Ovary (tissue), 9 donors: ENCODE results near the gene KREMEN1. TPM values are rescaled to one million over a fixed set of nuclear protein-coding genes. Genes with fewer than 3 reads are reported as not detected.
"Not testable (repeated sequence)": the region's sequence is repeated elsewhere in the genome, so short reads cannot be mapped to it uniquely, and the experiment has no call there.

Experiments
- DNase-seq, 5 donors: peaks; one replicate each; pipeline ENCODE4 v3.0.0-alpha.2; 2019 to 2020
- H3K27ac ChIP-seq, 2 donors: fragments of 200-600 bp; one replicate each; pipeline versions ENCODE4 v1.5.1 to v1.8.0; 2019 to 2022
- H3K27me3 ChIP-seq: fragments of 200-600 bp; one replicate; pipeline ENCODE4 v1.8.0; 2022
- H3K36me3 ChIP-seq: fragments of 200-600 bp; sonication (generic); one replicate; pipeline ENCODE4 v1.5.1; 2019
- H3K4me1 ChIP-seq: one replicate; pipeline ENCODE4 v1.8.1; 2013; ENCODE audit warnings: mild to moderate bottlenecking, moderate library complexity; ENCODE audit not compliant: insufficient read depth
- H3K4me3 ChIP-seq: fragments of 200-600 bp; sonication (generic); one replicate; pipeline ENCODE4 v1.5.1; 2017
- H3K9me3 ChIP-seq, 2 donors: fragments of 200-600 bp in 1 of 2; sonication (generic) in 1 of 2; one replicate each; pipeline versions ENCODE4 v1.5.1 to v1.8.1; 2013 to 2019; ENCODE audit warnings: mild to moderate bottlenecking in 1 of 2, moderate library complexity in 1 of 2
- EP300 ChIP-seq: sonication (generic); formaldehyde crosslinking; IDR thresholded peaks from one replicate; pipeline ENCODE4 v1.6.1; 2017; ENCODE audit warnings: antibody characterized with exemption
- POLR2A ChIP-seq: fragments of 450-650 bp; IDR thresholded peaks from one replicate; pipeline ENCODE4 v1.6.1; 2017; ENCODE audit warnings: antibody characterized with exemption, mild to moderate bottlenecking, moderate library complexity
- WGBS, 3 donors: extraction: QIAGEN DNeasy Blood & Tissue Kit in 1 of 3; methylation state at CpG; one replicate each; pipeline versions ENCODE4 v1.1.5 to v1.1.7; 2013 to 2017; 5-methylcytosine and 5-hydroxymethylcytosine counted together
- intact Hi-C, 4 donors: fragments of 100-400 bp; cut with DNase I; formaldehyde crosslinking; loops; one replicate each; pipeline versions ENCODE4 v1.11.0 to v1.15.1; 2022 to 2023
- polyA plus RNA-seq, 2 donors: library from polyadenylated mRNA; stranded (reverse); fragments of 200-250 nt in 1 of 2; fragments of 350-450 nt in 1 of 2; fragmentation: Illumina TruSeq in 1 of 2; extraction: RNeasy Lipid Tissue Mini Kit (QIAGEN cat#74804) in 1 of 2; gene quantifications; one replicate each; pipeline ENCODE4 v1.2.3, GENCODE V29; 2013 to 2014
- total RNA-seq, 7 donors: library from RNA; depleted of rRNA in 2 of 7; stranded (reverse); fragments of >200 nt in 2 of 7; fragmentation: NEBNext Ultra II Directional in 3 of 7; extraction: Animal tissue kit (Norgen Biotek cat#: 25700) in 3 of 7; gene quantifications; one replicate each; pipeline versions ENCODE4 v1.1.0 to v1.2.4, GENCODE V29; 2016 to 2023
- TF ChIP-seq, protein P1 (sequence below), 3 donors: fragments of 450-650 bp in 2 of 3; fragments of 200-600 bp in 1 of 3; IDR thresholded peaks; one replicate each; pipeline versions ENCODE4 v1.5.1 to v1.8.0; 2016 to 2022; ENCODE audit warnings: antibody characterized with exemption in 3 of 3, mild to moderate bottlenecking in 1 of 3
- donor health status: DM: no; HTN: no; CAD: no; lungs with moderate emphysema.
- donor health status: DM: no; HTN: no; CAD: no.
- donor health status: Bipolar disorder and iron deficiency.
- donor health status: DM: yes; HTN: yes; CAD: no.
- donor health status: DM: no; HTN: no; CAD: no.
- donor health status: DM: yes; HTN: yes; CAD: no.

The KREMEN1 gene
- total and polyA plus RNA-seq, 9 donors = 15.4 to 49.5 (median 35.6) TPM

DNA sequence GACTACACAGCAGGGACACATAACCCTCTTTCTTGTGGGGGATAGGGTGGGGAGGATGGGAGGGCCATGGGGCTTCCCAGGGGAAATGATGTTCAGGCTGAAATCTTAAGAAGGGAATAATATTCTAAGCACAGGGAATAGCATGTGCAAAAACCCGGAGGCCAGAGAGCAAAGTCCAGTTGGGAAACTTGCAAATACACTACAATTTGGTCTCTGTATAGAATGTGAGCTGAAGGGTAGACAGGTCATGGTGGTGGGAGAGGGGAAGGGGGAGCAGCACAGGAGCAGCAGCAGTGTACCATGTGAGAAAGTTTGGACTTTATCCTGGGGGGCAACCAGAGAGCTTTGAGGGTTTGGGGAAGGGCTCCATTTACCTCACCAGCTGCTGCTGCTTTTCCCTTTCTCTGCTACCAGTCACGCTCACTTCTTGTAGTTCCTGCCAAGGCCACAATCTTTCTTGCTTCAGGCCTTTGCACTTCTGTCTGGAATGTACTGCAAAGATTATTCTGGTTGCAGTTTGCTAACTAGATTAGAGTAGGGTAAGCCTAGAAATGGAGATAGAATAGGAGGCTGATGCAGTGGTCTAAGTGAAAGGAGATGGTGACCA lies 43.0 kb downstream of the KREMEN1 start:
- Histone ChIP-seq H3K9me3 (no peaks in the 10 kb centered on the region), H3K4me3 (no peak overlapping the region), H3K27me3 (no peaks in the 10 kb centered on the region), H3K27ac (no peak overlapping the region), H3K4me1 (peaks cover 7% of the 10 kb centered on the region), H3K36me3 (no peaks in the 10 kb centered on the region)
- no peak for DNase-seq
- TF ChIP-seq POLR2A (no peak), EP300 (no peak)
- TF ChIP-seq, protein P1, sequence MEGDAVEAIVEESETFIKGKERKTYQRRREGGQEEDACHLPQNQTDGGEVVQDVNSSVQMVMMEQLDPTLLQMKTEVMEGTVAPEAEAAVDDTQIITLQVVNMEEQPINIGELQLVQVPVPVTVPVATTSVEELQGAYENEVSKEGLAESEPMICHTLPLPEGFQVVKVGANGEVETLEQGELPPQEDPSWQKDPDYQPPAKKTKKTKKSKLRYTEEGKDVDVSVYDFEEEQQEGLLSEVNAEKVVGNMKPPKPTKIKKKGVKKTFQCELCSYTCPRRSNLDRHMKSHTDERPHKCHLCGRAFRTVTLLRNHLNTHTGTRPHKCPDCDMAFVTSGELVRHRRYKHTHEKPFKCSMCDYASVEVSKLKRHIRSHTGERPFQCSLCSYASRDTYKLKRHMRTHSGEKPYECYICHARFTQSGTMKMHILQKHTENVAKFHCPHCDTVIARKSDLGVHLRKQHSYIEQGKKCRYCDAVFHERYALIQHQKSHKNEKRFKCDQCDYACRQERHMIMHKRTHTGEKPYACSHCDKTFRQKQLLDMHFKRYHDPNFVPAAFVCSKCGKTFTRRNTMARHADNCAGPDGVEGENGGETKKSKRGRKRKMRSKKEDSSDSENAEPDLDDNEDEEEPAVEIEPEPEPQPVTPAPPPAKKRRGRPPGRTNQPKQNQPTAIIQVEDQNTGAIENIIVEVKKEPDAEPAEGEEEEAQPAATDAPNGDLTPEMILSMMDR (IDR thresholded peaks at IDR 0.05) = no peak
- intact Hi-C loops = no loop called here
- 46 to 51% (median 50%) methylated on average over 2 of the region's 2 CpGs for WGBS, 3 donors

DNA sequence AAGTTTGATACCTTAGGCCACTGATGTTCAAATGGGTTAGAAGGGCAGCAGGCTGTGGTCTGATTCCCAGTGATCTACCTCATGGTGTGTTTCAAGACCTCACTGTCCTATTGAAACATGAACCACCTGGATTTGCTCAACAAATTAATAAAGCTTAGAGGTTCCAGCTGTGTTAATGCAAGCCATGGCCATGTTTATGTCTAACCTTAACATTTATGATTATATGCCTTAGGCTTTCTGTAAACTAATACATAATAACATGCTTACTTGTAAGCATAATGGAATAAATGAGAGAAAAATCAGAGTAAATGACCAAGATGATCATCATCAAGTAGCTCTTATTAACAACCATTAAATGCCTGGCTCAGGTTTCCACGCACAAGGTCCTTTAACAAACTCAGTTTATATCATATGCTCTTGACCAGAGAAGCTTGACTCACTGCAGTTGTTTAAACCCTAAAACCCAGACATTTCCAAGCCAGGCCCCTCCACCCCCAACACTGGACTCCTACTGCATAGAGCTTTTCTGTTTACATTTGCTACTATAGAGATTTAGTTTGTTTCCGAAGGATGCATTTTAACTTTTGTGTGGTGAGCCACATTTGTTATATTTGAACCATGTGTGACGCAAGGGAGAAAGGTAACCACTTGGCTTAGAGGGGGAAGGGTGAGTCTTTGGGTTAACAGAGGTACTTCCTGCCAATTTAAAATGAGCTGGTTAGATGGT lies 43.7 kb downstream of the KREMEN1 start:
- intact Hi-C loops = no loop called here
- 95 to 97% (median 97%) methylated on average over 3 of the region's 3 CpGs for WGBS, 3 donors
- DNase-seq = no peak
- H3K9me3 ChIP-seq = no peaks in the 10 kb centered on the region
- no peaks in the 10 kb centered on the region for H3K36me3 ChIP-seq
- no peaks in the 10 kb centered on the region for H3K27me3 ChIP-seq
- peaks cover 11% of the 10 kb centered on the region for H3K4me1 ChIP-seq
- no peak overlapping the region for H3K27ac ChIP-seq
- no peak for TF ChIP-seq POLR2A
- TF ChIP-seq, protein P1 (IDR thresholded peaks at IDR 0.05) = no peak
- TF ChIP-seq EP300 = no peak
- H3K4me3 ChIP-seq = no peak overlapping the region

DNA sequence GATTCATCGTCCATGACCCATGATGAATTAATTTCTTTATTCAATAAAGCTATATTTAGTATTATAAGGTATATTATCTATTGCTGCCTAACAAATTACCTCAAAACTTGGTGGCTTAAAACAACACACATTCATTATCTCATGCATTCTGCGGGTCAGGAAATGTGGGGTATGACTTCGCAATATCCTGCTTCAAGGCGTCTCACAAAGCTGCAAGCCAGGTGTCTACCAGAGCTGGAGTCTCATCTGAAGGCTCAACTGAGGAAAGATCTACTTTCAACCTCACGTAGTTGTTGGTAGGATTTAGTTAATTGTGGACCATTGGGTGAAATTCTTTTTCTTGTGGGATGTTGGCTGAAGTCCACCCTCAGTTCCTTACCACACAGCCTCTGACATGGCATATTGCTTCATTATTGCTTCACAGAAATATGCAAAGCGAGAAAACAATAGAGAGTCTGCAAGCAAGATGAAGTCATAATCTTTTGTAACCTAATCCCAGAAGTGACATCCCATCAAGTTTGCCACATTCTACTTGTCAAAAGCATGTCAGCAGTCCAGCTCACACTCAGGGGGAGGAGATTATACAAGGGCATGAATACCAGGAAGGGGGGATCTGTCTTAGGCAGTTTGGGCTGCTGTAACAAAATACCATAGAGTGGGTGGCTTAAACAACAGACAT lies 45.1 kb downstream of the KREMEN1 start:
- no peaks in the 10 kb centered on the region for H3K9me3 ChIP-seq
- no peaks in the 10 kb centered on the region for H3K36me3 ChIP-seq
- peaks cover 11% of the 10 kb centered on the region for H3K4me1 ChIP-seq
- no peaks in the 10 kb centered on the region for H3K27me3 ChIP-seq
- TF ChIP-seq POLR2A (no peak), EP300 (no peak)
- TF ChIP-seq, protein P1 (IDR thresholded peaks at IDR 0.05) = no peak
- no peak overlapping the region for H3K4me3 ChIP-seq
- no peak for DNase-seq
- intact Hi-C loops = no loop called here
- H3K27ac ChIP-seq = no peak overlapping the region
- 94 to 96% (median 95%) methylated on average over 6 of the region's 6 CpGs for WGBS, 3 donors

DNA sequence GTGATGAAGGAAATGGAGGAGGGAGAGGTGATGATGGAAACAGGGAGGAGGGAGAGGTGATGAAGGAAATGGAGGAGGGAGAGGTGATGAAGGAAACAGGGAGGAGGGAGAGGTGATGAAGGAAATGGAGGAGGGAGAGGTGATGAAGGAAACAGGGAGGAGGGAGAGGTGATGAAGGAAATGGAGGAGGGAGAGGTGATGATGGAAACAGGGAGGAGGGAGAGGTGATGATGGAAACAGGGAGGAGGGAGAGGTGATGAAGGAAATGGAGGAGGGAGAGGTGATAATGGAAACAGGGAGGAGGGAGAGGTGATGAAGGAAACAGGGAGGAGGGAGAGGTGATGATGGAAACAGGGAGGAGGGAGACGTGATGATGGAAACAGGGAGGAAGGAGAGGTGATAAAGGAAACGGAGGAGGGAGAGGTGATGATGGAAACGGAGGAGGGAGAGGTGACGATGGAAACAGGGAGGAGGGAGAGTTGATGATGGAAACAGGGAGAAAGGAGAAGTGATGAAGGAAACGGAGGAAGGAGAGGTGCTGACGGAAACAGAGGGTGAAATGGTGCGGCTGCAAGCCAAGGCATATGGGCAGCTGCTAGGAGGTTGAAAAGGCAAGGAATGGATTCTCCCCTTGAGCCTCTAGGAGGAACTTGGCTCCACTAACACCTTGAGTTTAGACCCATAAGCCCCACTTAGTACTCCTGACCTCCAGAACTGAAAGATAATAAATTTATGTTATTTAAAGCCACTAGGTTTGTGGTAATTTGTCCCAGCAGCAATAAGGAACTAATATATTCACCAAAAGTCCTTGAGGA lies 47.5 kb downstream of the KREMEN1 start:
- DNase-seq, H3K4me3 ChIP-seq, intact Hi-C loops, H3K36me3 ChIP-seq, H3K9me3 ChIP-seq, H3K4me1 ChIP-seq, H3K27me3 ChIP-seq: not testable (repeated sequence)
- peak overlapping the region; percentile 41 to 67 for H3K27ac ChIP-seq
- WGBS, 3 donors = 84 to 92% (median 86%) methylated on average over 6 of the region's 7 CpGs
